ENCODE measurements around the gene DNAH10. TPM values are rescaled to one million over a fixed set of nuclear protein-coding genes. Genes with fewer than 3 reads are reported as not detected.

The DNAH10 gene
- total and polyA plus RNA-seq, 4 donors: 4.5 to 18.1 (median 11.4) TPM

DNA sequence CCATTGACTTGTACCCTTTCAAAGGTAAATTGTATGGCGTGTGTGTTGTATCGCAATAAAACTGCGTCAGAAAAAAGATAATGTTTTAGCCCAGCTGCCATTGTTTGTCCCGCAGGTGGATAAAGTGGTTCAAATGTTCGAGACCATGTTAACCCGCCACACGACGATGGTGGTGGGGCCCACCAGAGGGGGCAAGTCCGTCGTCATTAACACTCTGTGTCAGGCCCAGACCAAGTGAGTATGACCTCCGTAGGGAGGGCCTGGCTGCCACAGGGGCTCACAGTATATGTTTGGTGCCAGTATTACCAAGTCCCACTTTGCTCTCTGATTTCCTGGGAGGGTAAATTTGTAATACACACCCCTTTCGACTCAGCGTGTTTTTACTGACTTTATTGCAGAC lies 96.9 kb downstream of the DNAH10 start:
- no peaks in the 10 kb centered on the region for H3K9me3 ChIP-seq (ENCODE audit: control insufficient read depth, insufficient read depth, low read length)
- DNase-seq (ENCODE audit: low read depth in 4 of 6, low spot score in 6 of 6): no peak
- H3K4me3 ChIP-seq (ENCODE audit: low read depth, low read length): no peak overlapping the region
- H3K36me3 ChIP-seq (ENCODE audit: control insufficient read depth, insufficient read depth, low read length): no peaks in the 10 kb centered on the region
- 55% methylated on average over 10 of the region's 13 CpGs for WGBS (ENCODE audit: insufficient coverage)
- no peaks in the 10 kb centered on the region for H3K27me3 ChIP-seq (ENCODE audit: control insufficient read depth, insufficient read depth, low read length)
- H3K4me1 ChIP-seq (ENCODE audit: control insufficient read depth, insufficient read depth, low read length): peaks cover 9% of the 10 kb centered on the region
- no peak overlapping the region for H3K27ac ChIP-seq (ENCODE audit: low read depth, low read length)

DNA sequence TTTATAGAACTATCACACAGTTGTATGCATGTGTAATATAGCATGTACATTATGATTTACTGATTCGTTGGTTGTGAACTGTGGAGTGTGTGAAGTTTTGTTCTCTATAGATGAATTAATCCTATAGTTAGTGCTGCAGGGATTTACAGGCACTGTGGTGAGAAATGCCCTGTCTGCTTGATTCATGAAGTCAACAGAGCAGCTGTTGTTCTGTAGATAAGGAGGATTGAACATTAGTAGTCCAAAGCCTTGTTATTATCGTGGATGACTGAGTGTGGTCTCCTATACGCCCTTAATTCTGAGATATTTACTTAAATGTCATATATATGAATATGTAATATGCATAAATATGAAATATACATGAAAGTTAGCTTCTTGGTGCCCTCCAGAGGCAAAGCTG lies 98.3 kb downstream of the DNAH10 start:
- WGBS (ENCODE audit: insufficient coverage): no CpG with 5 or more reads among the region's 3 CpGs
- no peaks in the 10 kb centered on the region for H3K27me3 ChIP-seq (ENCODE audit: control insufficient read depth, insufficient read depth, low read length)

DNA sequence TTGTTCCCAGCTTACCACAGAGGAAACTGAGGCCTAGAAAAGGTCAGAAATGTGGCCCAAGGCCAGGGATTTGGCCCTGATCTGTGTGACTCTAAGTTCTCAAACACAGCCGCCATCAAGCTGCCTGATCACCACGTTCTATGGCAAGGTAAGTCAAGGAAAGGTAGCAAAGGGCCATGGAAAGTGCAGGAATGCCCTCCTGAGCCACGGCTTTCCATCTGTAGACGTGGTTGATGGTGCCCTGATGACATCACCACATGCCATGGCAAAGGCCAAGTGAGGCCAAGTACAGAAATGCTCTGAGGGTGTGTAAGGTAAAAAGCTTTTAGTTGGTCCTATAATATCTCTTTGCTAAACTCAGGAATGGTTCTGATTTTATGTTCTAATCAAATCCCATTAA lies 99.3 kb downstream of the DNAH10 start:
- Histone ChIP-seq H3K4me1 (ENCODE audit: control insufficient read depth, insufficient read depth, low read length) (peaks cover 9% of the 10 kb centered on the region), H3K36me3 (ENCODE audit: control insufficient read depth, insufficient read depth, low read length) (no peaks in the 10 kb centered on the region), H3K27me3 (ENCODE audit: control insufficient read depth, insufficient read depth, low read length) (no peaks in the 10 kb centered on the region), H3K27ac (ENCODE audit: low read depth, low read length) (no peak overlapping the region), H3K9me3 (ENCODE audit: control insufficient read depth, insufficient read depth, low read length) (no peaks in the 10 kb centered on the region), H3K4me3 (ENCODE audit: low read depth, low read length) (no peak overlapping the region)
- DNase-seq (ENCODE audit: low read depth in 4 of 6, low spot score in 6 of 6): no peak
- WGBS (ENCODE audit: insufficient coverage): 91% methylated on average over 4 of the region's 4 CpGs

More for the DNA sequence above, 98.3 kb downstream of the DNAH10 start:
- Histone ChIP-seq H3K4me3 (ENCODE audit: low read depth, low read length) (no peak overlapping the region), H3K9me3 (ENCODE audit: control insufficient read depth, insufficient read depth, low read length) (no peaks in the 10 kb centered on the region), H3K4me1 (ENCODE audit: control insufficient read depth, insufficient read depth, low read length) (peaks cover 9% of the 10 kb centered on the region), H3K36me3 (ENCODE audit: control insufficient read depth, insufficient read depth, low read length) (no peaks in the 10 kb centered on the region), H3K27ac (ENCODE audit: low read depth, low read length) (peak overlapping the region; percentile 52)
- DNase-seq (ENCODE audit: low read depth in 4 of 6, low spot score in 6 of 6): peak in 2 of 6 donors; percentile 32 to 43

DNA sequence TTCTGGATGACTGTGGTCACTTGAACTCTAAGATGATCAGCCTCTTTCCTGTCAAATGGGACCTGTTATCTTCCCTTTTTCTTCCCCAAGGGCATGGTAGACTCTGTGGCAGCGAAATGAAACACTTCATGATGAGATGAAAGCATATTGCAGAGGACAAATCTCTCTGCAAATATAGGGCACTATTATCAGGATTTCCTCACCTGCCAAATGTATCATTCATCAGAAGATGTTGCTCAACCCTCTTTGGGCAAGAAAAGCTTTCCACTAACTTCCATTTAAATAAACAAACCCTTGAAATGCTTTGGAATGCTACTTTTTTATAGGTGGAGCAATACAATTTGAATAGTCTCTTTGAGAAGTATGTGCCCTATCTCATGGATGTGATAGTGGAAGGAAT lies 105.0 kb downstream of the DNAH10 start:
- peaks cover 10% of the 10 kb centered on the region for H3K4me1 ChIP-seq (ENCODE audit: control insufficient read depth, insufficient read depth, low read length)
- no peaks in the 10 kb centered on the region for H3K9me3 ChIP-seq (ENCODE audit: control insufficient read depth, insufficient read depth, low read length)
- H3K27ac ChIP-seq (ENCODE audit: low read depth, low read length): no peak overlapping the region
- no peak overlapping the region for H3K4me3 ChIP-seq (ENCODE audit: low read depth, low read length)
- H3K36me3 ChIP-seq (ENCODE audit: control insufficient read depth, insufficient read depth, low read length): no peaks in the 10 kb centered on the region
- no peak for DNase-seq (ENCODE audit: low read depth in 4 of 6, low spot score in 6 of 6)
- no peaks in the 10 kb centered on the region for H3K27me3 ChIP-seq (ENCODE audit: control insufficient read depth, insufficient read depth, low read length)
- WGBS (ENCODE audit: insufficient coverage): 83% methylated on average over 1 of the region's 1 CpG

DNA sequence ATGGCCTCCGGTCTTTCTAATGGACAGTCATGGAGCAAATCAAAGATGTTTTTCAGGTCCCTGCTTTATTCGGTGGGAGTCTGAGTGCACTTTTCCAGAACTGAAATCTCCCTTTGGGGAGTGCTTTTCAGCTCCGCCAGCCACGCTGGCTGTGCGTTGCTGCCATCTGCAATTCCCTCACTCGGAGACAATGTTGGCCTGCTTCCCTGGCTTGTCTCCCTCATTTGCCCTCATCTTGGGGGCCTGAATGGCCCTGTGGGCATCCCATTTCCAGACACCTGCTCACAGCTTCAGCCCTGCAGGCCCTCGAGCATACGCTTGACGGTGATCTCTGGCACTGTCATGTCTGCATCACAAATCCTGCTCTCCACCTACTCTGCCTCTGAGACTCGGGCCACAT lies 106.7 kb downstream of the DNAH10 start:
- H3K36me3 ChIP-seq (ENCODE audit: control insufficient read depth, insufficient read depth, low read length): no peaks in the 10 kb centered on the region
- H3K27ac ChIP-seq (ENCODE audit: low read depth, low read length): no peak overlapping the region
- no peaks in the 10 kb centered on the region for H3K27me3 ChIP-seq (ENCODE audit: control insufficient read depth, insufficient read depth, low read length)
- H3K4me1 ChIP-seq (ENCODE audit: control insufficient read depth, insufficient read depth, low read length): peaks cover 13% of the 10 kb centered on the region
- no peaks in the 10 kb centered on the region for H3K9me3 ChIP-seq (ENCODE audit: control insufficient read depth, insufficient read depth, low read length)
- 60% methylated on average over 10 of the region's 10 CpGs for WGBS (ENCODE audit: insufficient coverage)
- DNase-seq (ENCODE audit: low read depth in 4 of 6, low spot score in 6 of 6): peak in 5 of 6 donors; percentile 11 to 88 (median 23)
- H3K4me3 ChIP-seq (ENCODE audit: low read depth, low read length): no peak overlapping the region

DNA sequence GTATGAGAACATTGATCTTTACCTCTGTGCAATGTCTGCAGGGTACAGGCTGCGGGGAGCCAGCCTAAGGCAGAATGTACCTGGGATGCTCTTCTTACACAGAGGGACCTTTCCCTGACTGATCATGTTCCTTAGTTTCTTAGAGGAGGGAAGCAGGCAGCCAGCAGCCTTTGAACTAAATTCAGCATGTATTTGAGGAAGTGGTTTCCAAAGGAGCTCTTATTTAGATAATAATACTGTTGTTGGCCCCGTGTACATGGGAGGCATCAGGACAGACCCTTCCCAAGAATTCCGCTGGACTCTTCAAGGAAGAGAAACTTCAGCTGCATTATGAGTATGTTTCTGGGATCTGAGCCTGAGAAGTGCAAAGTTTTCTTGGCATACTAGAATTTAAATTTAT lies 111.7 kb downstream of the DNAH10 start:
- no peaks in the 10 kb centered on the region for H3K27me3 ChIP-seq (ENCODE audit: control insufficient read depth, insufficient read depth, low read length)
- H3K27ac ChIP-seq (ENCODE audit: low read depth, low read length): no peak overlapping the region
- DNase-seq (ENCODE audit: low read depth in 4 of 6, low spot score in 6 of 6): no peak
- WGBS (ENCODE audit: insufficient coverage): 86% methylated on average over 1 of the region's 3 CpGs
- H3K9me3 ChIP-seq (ENCODE audit: control insufficient read depth, insufficient read depth, low read length): no peaks in the 10 kb centered on the region
- no peaks in the 10 kb centered on the region for H3K36me3 ChIP-seq (ENCODE audit: control insufficient read depth, insufficient read depth, low read length)
- peaks cover 12% of the 10 kb centered on the region for H3K4me1 ChIP-seq (ENCODE audit: control insufficient read depth, insufficient read depth, low read length)
- no peak overlapping the region for H3K4me3 ChIP-seq (ENCODE audit: low read depth, low read length)

DNA sequence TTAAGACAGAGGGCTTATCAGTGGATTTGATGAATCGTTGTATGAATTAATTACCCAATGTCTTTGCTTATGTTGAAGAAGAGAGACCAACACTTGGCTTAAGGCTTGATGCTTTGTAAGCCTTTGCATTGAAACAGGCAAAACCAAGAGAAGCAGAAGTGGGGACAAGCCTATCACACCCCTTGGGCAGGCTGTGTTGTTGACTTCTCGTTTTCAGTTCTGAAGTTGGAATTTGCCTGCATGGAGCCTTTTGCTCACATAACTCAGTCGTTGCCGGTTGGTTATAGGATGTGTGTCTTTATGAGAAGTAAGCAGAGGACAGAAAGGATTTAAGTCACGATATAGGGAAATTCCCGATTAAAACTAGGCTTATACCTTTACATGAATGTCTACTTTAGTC lies 115.9 kb downstream of the DNAH10 start:
- Histone ChIP-seq H3K4me1 (ENCODE audit: control insufficient read depth, insufficient read depth, low read length) (no peaks in the 10 kb centered on the region), H3K4me3 (ENCODE audit: low read depth, low read length) (no peak overlapping the region), H3K9me3 (ENCODE audit: control insufficient read depth, insufficient read depth, low read length) (no peaks in the 10 kb centered on the region), H3K36me3 (ENCODE audit: control insufficient read depth, insufficient read depth, low read length) (peaks cover 2% of the 10 kb centered on the region), H3K27ac (ENCODE audit: low read depth, low read length) (no peak overlapping the region), H3K27me3 (ENCODE audit: control insufficient read depth, insufficient read depth, low read length) (no peaks in the 10 kb centered on the region)
- DNase-seq (ENCODE audit: low read depth in 4 of 6, low spot score in 6 of 6): no peak
- 86% methylated on average over 2 of the region's 6 CpGs for WGBS (ENCODE audit: insufficient coverage)

DNA sequence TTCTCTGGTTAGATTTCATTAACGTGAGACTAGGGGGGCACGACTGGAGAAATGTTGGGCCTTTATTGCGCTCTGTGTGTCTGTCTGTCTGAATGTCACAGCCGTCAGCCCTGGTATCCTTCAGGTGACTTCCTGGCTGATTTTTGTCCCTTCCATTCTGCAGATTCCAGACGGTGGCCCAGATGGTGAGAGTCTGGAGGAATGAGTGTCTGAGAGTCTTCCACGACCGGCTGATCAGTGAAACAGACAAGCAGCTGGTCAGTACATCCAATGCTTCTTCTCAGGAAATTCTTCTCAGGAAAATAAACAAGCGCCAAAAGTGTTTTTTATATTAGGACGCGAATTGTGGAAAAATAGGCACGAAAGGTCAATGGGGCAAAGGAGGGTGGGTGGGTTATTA lies 117.0 kb downstream of the DNAH10 start:
- peaks cover 2% of the 10 kb centered on the region for H3K36me3 ChIP-seq (ENCODE audit: control insufficient read depth, insufficient read depth, low read length)
- no peak overlapping the region for H3K27ac ChIP-seq (ENCODE audit: low read depth, low read length)
- H3K4me3 ChIP-seq (ENCODE audit: low read depth, low read length): no peak overlapping the region
- H3K4me1 ChIP-seq (ENCODE audit: control insufficient read depth, insufficient read depth, low read length): no peaks in the 10 kb centered on the region
- DNase-seq (ENCODE audit: low read depth in 4 of 6, low spot score in 6 of 6): peak in 1 of 6 donors; percentile 54
- H3K27me3 ChIP-seq (ENCODE audit: control insufficient read depth, insufficient read depth, low read length): no peaks in the 10 kb centered on the region
- no peaks in the 10 kb centered on the region for H3K9me3 ChIP-seq (ENCODE audit: control insufficient read depth, insufficient read depth, low read length)
- 77% methylated on average over 10 of the region's 11 CpGs for WGBS (ENCODE audit: insufficient coverage)

DNA sequence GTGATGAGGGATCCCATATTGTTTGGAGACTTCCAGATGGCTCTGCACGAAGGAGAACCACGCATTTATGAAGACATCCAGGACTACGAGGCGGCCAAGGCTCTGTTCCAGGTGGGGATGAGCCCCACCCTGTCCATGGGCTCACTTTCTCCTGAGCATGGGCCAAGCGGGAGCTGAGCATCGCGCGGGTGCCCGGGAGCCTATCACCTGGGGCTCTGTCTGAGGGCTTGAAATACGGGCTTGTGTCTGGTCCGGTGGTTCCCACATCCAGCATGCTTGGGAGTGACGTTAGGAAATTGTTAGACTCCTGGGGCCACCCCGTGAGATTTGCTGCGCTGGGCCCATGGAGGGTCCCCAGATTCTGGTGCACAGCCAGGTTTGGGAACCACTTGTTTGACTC lies 117.6 kb downstream of the DNAH10 start:
- Histone ChIP-seq H3K27ac (ENCODE audit: low read depth, low read length) (no peak overlapping the region), H3K27me3 (ENCODE audit: control insufficient read depth, insufficient read depth, low read length) (no peaks in the 10 kb centered on the region), H3K36me3 (ENCODE audit: control insufficient read depth, insufficient read depth, low read length) (peaks cover 2% of the 10 kb centered on the region), H3K4me3 (ENCODE audit: low read depth, low read length) (no peak overlapping the region), H3K9me3 (ENCODE audit: control insufficient read depth, insufficient read depth, low read length) (no peaks in the 10 kb centered on the region), H3K4me1 (ENCODE audit: control insufficient read depth, insufficient read depth, low read length) (no peaks in the 10 kb centered on the region)
- DNase-seq (ENCODE audit: low read depth in 4 of 6, low spot score in 6 of 6): no peak
- WGBS (ENCODE audit: insufficient coverage): 90% methylated on average over 14 of the region's 14 CpGs

DNA sequence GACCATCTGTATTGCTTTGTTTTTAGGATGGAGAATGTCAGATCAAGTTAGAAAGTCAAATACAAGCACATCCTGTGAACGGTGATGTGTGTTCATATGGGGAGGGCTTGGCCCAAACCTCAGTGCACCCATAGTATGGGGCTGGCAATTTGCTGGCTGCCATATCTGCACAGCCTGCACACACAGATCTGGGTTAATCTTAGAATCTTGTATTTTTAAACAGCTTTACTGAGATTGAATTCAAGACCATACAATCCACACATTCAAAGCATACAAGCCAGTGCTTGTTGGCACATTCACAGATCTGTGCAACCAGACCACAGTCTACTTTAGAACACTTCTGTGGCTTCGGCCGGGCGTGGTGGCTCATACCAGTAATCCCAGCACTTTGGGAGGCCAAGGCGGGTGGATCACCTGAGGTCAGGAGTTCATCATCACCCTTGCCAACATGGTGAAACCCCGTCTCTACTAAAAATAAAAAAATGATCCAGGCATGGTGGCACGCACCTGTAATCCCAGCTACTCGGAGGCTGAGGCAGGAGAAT lies 120.1 kb downstream of the DNAH10 start:
- Histone ChIP-seq H3K27me3 (ENCODE audit: control insufficient read depth, insufficient read depth, low read length) (no peaks in the 10 kb centered on the region), H3K4me1 (ENCODE audit: control insufficient read depth, insufficient read depth, low read length) (no peaks in the 10 kb centered on the region), H3K27ac (ENCODE audit: low read depth, low read length) (no peak overlapping the region), H3K9me3 (ENCODE audit: control insufficient read depth, insufficient read depth, low read length) (no peaks in the 10 kb centered on the region), H3K4me3 (ENCODE audit: low read depth, low read length) (no peak overlapping the region), H3K36me3 (ENCODE audit: control insufficient read depth, insufficient read depth, low read length) (peaks cover 5% of the 10 kb centered on the region)
- peak in 1 of 6 donors; percentile 56 for DNase-seq (ENCODE audit: low read depth in 4 of 6, low spot score in 6 of 6)
- WGBS (ENCODE audit: insufficient coverage): 93% methylated on average over 7 of the region's 8 CpGs
